ENCODE measurements around the gene HLA-G.

- TF ChIP-seq POLR2AphosphoS5 (IDR thresholded peaks at IDR 0.05; ENCODE audit: low read depth, low read length) (no peak), USF1 (IDR thresholded peaks at IDR 0.05; ENCODE audit: borderline replicate concordance, low read depth) (no peak), CTCF (IDR thresholded peaks at IDR 0.05) (no peak), MEF2A (IDR thresholded peaks at IDR 0.05; ENCODE audit: borderline replicate concordance, low read depth) (no peak), TAF1 (IDR thresholded peaks at IDR 0.05; ENCODE audit: borderline replicate concordance, low read depth, low read length) (no peak), RAD21 (IDR thresholded peaks at IDR 0.05; ENCODE audit: low read length) (no peak), MAX (IDR thresholded peaks at IDR 0.05; ENCODE audit: low read depth) (no peak), TCF12 (IDR thresholded peaks at IDR 0.05) (no peak)
Measured at GRCh38 chr6:29809249-29809648, 18.4 kb upstream of the HLA-G start.

Data from SK-N-SH (cell line).